Amniotic epithelial cell (primary cell): ENCODE measurements around the gene NKIRAS1.

Source experiments
- DNase-seq: peaks from one replicate; pipeline ENCODE4 v3.0.0-alpha.2; 2010; ENCODE audit warnings: low read depth

Gene NKIRAS1

GRCh38 chr3:23916886-23917678, at the start of gene NKIRAS1, which contains the start of gene RPL15:
Gene NKIRAS1, minus strand, starts transcription at chr3:23916990. Its CDS starts 6,086 bp downstream, at chr3:23910904.
Gene RPL15, plus strand, starts transcription at chr3:23917132. Its CDS starts 728 bp downstream, at chr3:23917860.
- DNase-seq, result peak; percentile 95

GRCh38 chr3:23966328-23966727, 49.5 kb upstream of the NKIRAS1 start:
- DNase-seq, result no peak

GRCh38 chr3:23964537-23965235, 47.9 kb upstream of the NKIRAS1 start:
- no peak for DNase-seq

GRCh38 chr3:23961913-23962312, 45.1 kb upstream of the NKIRAS1 start:
- DNase-seq, result no peak

GRCh38 chr3:23961066-23961465, 44.3 kb upstream of the NKIRAS1 start:
- DNase-seq, result no peak

- DNase-seq, result no peak
Measured at GRCh38 chr3:23960649-23961048, 43.9 kb upstream of the NKIRAS1 start.

- DNase-seq, result peak; percentile 79
Measured at GRCh38 chr3:23959135-23959900, 42.5 kb upstream of the NKIRAS1 start.

- DNase-seq, result no peak
Measured at GRCh38 chr3:23956701-23957100, 39.9 kb upstream of the NKIRAS1 start.

- DNase-seq, result no peak
Measured at GRCh38 chr3:23954144-23954543, 37.4 kb upstream of the NKIRAS1 start.

GRCh38 chr3:23953523-23953922, 36.7 kb upstream of the NKIRAS1 start:
- DNase-seq, result no peak

GRCh38 chr3:23952646-23953045, 35.9 kb upstream of the NKIRAS1 start:
- DNase-seq, result no peak

GRCh38 chr3:23950293-23950692, 33.5 kb upstream of the NKIRAS1 start:
- DNase-seq, result no peak

GRCh38 chr3:23949784-23950183, 33.0 kb upstream of the NKIRAS1 start:
- DNase-seq, result no peak

- peak; percentile 58 for DNase-seq
Measured at GRCh38 chr3:23948761-23949160, 32.0 kb upstream of the NKIRAS1 start.

- DNase-seq, result peak; percentile 88
Measured at GRCh38 chr3:23945913-23946687, 29.3 kb upstream of the NKIRAS1 start.

GRCh38 chr3:23945663-23945912, 28.8 kb upstream of the NKIRAS1 start:
- DNase-seq, result no peak

- peak; percentile 61 for DNase-seq
Measured at GRCh38 chr3:23944861-23945662, 28.3 kb upstream of the NKIRAS1 start, which contains the start of gene NR1D2. Gene NR1D2, plus strand, starts transcription at chr3:23945286. Its CDS starts 293 bp downstream, at chr3:23945579.

- DNase-seq, result no peak
Measured at GRCh38 chr3:23944007-23944783, 27.4 kb upstream of the NKIRAS1 start.

GRCh38 chr3:23942546-23942945, 25.8 kb upstream of the NKIRAS1 start:
- DNase-seq, result no peak

- no peak for DNase-seq
Measured at GRCh38 chr3:23941440-23941839, 24.6 kb upstream of the NKIRAS1 start.
